Measurements from ENCODE around the gene USP22.

GRCh38 chr17:21082001-21082436 is 39.2 kb upstream of the USP22 start:
- TF ChIP-seq CTCF (conservative IDR thresholded peaks at IDR 0.05) (no peak), ZFX (IDR thresholded peaks at IDR 0.05) (no peak)

All from C4-2B (cell line).